NT2/D1 (cell line): ENCODE measurements around the gene ACCSL.

Experiments
- SUZ12 ChIP-seq: IDR thresholded peaks from 2 replicates; pipeline ENCODE4 v1.6.1; 2011; ENCODE audit not compliant: insufficient read length, insufficient read depth; ENCODE audit errors: extremely low read depth
- ZNF274 ChIP-seq: IDR thresholded peaks from 2 replicates; pipeline ENCODE4 v1.6.1; 2011; ENCODE audit warnings: mild to moderate bottlenecking, low read depth, low read length

DNA sequence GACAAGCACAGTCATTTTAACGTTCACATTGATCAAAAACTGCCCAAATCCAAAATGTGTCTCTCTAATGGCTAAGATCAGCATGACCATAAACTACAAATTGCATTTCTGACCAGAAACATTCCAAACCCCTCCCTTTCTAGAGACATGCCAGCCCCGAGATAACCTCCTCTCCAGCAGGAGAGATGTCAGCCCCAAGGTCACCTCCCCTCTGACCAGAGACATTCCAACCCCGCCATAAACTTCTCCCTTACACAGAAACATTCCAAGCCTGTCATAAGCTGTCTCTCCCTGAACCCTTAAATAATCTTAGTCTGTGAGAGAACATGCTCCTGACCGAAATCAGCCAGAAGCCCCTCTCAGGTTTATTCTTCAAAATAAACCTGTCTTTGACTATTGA is 41.1 kb downstream of the ACCSL start:
- TF ChIP-seq ZNF274: no peak
- no peak for TF ChIP-seq SUZ12
